ENCODE results near the gene CCDC15.
"Not testable (repeated sequence)": the region's sequence is repeated elsewhere in the genome, so short reads cannot be mapped to it uniquely, and the experiment has no call there.

Gene CCDC15

GRCh38 chr11:125052047-125052446, 98.0 kb downstream of the CCDC15 start:
- no peak overlapping the region for H3K27ac ChIP-seq (ENCODE audit: extremely low read depth, low read depth, low read length)
- POLR2A ChIA-PET: no interaction called here
- H3K4me3 ChIP-seq (ENCODE audit: low read depth, low read length): no peak overlapping the region
- H3K9me3 ChIP-seq (ENCODE audit: control insufficient read depth, insufficient read depth, low read depth, low read length): no peaks in the 10 kb centered on the region
- CTCF ChIA-PET: no interaction called here
- H3K4me1 ChIP-seq (ENCODE audit: control insufficient read depth, insufficient read depth, low read length): no peaks in the 10 kb centered on the region
- TF ChIP-seq ZNF596 (tag by site-specific recombination; IDR thresholded peaks at IDR 0.05) (no peak), SP2 (tag by site-specific recombination; IDR thresholded peaks at IDR 0.05) (no peak)
- peaks cover 0 to 8% of the 10 kb centered on the region in 2 experiments; a peak in 1 of 3 replicates for H3K36me3 ChIP-seq (ENCODE audit: control insufficient read depth in 2 of 2, insufficient read depth in 1 of 2, low read length in 2 of 2)

- CTCF ChIA-PET: no interaction called here
- POLR2A ChIA-PET: no interaction called here
Observed at GRCh38 chr11:125053167-125053566, 99.2 kb downstream of the CCDC15 start.

GRCh38 chr11:125055107-125055715, 101.2 kb downstream of the CCDC15 start:
- CTCF ChIA-PET: interaction anchor here (0.7 kb wide), 1 partner anchor 295 kb away, joined by 3 read pairs; no protein-coding TSS in a partner anchor

More at GRCh38 chr11:125053167-125053566, 99.2 kb downstream of the CCDC15 start:
- no peaks in the 10 kb centered on the region for H3K4me1 ChIP-seq (ENCODE audit: control insufficient read depth, insufficient read depth, low read length)
- H3K36me3 ChIP-seq (ENCODE audit: control insufficient read depth in 2 of 2, insufficient read depth in 1 of 2, low read length in 2 of 2): peaks cover 0 to 8% of the 10 kb centered on the region in 2 experiments; a peak in 1 of 3 replicates
- H3K9me3 ChIP-seq (ENCODE audit: control insufficient read depth, insufficient read depth, low read depth, low read length): no peaks in the 10 kb centered on the region
- no peak overlapping the region for H3K4me3 ChIP-seq (ENCODE audit: low read depth, low read length)
- TF ChIP-seq ZNF211 (tag by site-specific recombination; IDR thresholded peaks at IDR 0.05; ENCODE audit: low read depth) (0 out of 2 replicates have a peak, but pooled peaks have one; percentile 22), RBAK (tag by site-specific recombination; IDR thresholded peaks at IDR 0.05) (no peak), ZNF248 (tag by site-specific recombination; IDR thresholded peaks at IDR 0.05) (no peak)
- H3K27ac ChIP-seq (ENCODE audit: extremely low read depth, low read depth, low read length): no peak overlapping the region

GRCh38 chr11:125056111-125056510, 102.1 kb downstream of the CCDC15 start:
- CTCF ChIA-PET: interaction anchor here (0.9 kb wide), 1 partner anchor 375 kb away, joined by 3 read pairs; no protein-coding TSS in a partner anchor
- POLR2A ChIA-PET; H3K27ac ChIP-seq (ENCODE audit: extremely low read depth, low read depth, low read length); H3K36me3 ChIP-seq (ENCODE audit: control insufficient read depth in 2 of 2, insufficient read depth in 1 of 2, low read length in 2 of 2); H3K4me3 ChIP-seq (ENCODE audit: low read depth, low read length); H3K9me3 ChIP-seq (ENCODE audit: control insufficient read depth, insufficient read depth, low read depth, low read length); H3K4me1 ChIP-seq (ENCODE audit: control insufficient read depth, insufficient read depth, low read length): not testable (repeated sequence)
- peak; percentile 76; the same call in 1 of the 2 replicates for TF ChIP-seq ZNF146 (tag by site-specific recombination; IDR thresholded peaks at IDR 0.05)

More at GRCh38 chr11:125055107-125055715, 101.2 kb downstream of the CCDC15 start:
- no peak overlapping the region for H3K27ac ChIP-seq (ENCODE audit: extremely low read depth, low read depth, low read length)
- POLR2A ChIA-PET: no interaction called here
- no peaks in the 10 kb centered on the region for H3K4me1 ChIP-seq (ENCODE audit: control insufficient read depth, insufficient read depth, low read length)
- peaks cover 0 to 8% of the 10 kb centered on the region in 2 experiments; a peak in 1 of 3 replicates for H3K36me3 ChIP-seq (ENCODE audit: control insufficient read depth in 2 of 2, insufficient read depth in 1 of 2, low read length in 2 of 2)
- no peak overlapping the region for H3K4me3 ChIP-seq (ENCODE audit: low read depth, low read length)
- no peaks in the 10 kb centered on the region for H3K9me3 ChIP-seq (ENCODE audit: control insufficient read depth, insufficient read depth, low read depth, low read length)
- no peak for TF ChIP-seq HOXA7 (CRISPR knock-in tag; IDR thresholded peaks at IDR 0.05; ENCODE audit: borderline replicate concordance)
- no peak for TF ChIP-seq ZNF341 (tag by site-specific recombination; IDR thresholded peaks at IDR 0.05; ENCODE audit: low read depth)
- no peak for TF ChIP-seq ZNF600 (tag by site-specific recombination; IDR thresholded peaks at IDR 0.05)
- TF ChIP-seq REST (tag by site-specific recombination; IDR thresholded peaks at IDR 0.05): no peak
- TF ChIP-seq ZNF175 (tag by site-specific recombination; IDR thresholded peaks at IDR 0.05): no peak
- TF ChIP-seq SP3 (tag by site-specific recombination; IDR thresholded peaks at IDR 0.05): no peak
- TF ChIP-seq GLI4 (tag by site-specific recombination; IDR thresholded peaks at IDR 0.05): no peak
- no peak for TF ChIP-seq ZBTB8A (tag by site-specific recombination; IDR thresholded peaks at IDR 0.05)
- no peak for TF ChIP-seq ZNF211 (tag by site-specific recombination; IDR thresholded peaks at IDR 0.05; ENCODE audit: low read depth)
- no peak for TF ChIP-seq ZNF529 (tag by site-specific recombination; IDR thresholded peaks at IDR 0.05; ENCODE audit: insufficient replicate concordance)

All from HEK293 (cell line).